Stimulated activated CD4-positive, alpha-beta T cell treated with anti-CD3 and anti-CD28 coated beads, Interleukin-2, amount 100 ng/mL, for 48 hours (primary cell): ENCODE results near the gene C10orf120.
A peak's percentile ranks its signal among the peaks of the same experiment; 100 is the strongest.

Experiments
- DNase-seq, 2 donors: peaks; one replicate each; pipeline ENCODE4 v3.0.0-alpha.2; 2020

C10orf120 gene

GRCh38 chr10:122658356-122659049 is 41.1 kb downstream of the C10orf120 start:
- DNase-seq, result no peak

GRCh38 chr10:122657729-122658128 is 41.9 kb downstream of the C10orf120 start:
- no peak for DNase-seq

DNA sequence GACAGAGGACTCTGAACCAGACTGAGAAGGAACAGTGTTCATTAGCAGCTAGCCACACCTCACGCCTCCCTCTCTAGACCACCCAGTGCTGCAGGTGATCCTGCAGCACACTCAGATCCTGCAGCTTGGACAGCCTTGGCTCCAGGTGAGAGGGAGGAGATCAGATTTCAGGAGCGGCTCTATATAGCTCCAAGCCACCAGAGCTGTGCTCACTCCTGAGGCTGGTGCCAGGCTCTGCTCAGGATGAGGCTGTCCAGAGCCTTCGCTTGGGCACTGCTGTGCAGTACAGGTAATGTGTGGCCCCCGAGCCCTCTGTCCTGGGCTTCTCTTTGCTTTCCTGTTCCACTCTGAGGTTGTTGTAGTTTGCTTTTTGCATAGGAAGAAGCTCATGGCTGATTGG is 42.4 kb downstream of the C10orf120 start:
- no peak for DNase-seq

DNA sequence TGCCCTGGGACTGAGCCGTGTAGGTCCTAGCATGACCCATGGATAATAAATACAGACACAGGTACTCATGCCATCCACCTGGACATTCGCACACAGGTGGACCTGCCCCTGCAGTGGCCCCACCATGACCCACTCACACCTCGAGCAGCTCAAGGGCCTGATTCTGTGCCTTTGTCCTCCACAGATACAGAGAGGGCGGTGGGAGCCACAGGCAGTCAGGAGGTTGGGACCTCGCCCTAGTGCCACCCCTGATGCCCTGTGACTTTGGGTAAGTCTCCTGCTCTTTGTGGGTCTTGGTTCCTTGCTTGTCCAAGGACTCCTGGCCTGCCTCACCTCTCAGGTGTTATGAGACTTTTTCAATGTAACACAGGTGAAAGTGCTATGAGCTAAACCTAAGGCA is 42.9 kb downstream of the C10orf120 start:
- no peak for DNase-seq

- no peak for DNase-seq
Measured at GRCh38 chr10:122656308-122656705, 43.3 kb downstream of the C10orf120 start.

GRCh38 chr10:122655524-122656307 is 43.9 kb downstream of the C10orf120 start:
- no peak for DNase-seq

DNA sequence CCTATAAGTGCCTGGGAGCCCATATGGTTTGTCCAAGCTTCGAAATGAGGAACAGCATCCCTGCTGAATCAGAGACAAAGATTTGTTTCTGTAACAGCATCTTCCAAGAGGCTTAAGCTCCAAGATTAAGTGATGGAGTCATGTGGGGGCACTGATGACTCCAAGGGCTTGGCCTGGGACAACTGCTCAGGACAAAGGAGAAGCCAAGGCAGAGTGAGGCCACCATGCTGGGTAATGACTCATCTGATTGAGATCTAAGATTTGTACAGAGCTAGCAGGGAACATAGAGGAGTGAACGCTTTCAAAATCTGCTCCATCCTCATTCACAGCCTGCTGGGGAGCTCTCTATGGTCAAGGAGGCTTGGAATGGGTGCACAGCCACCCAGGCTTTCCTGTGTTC is 49.3 kb downstream of the C10orf120 start:
- no peak for DNase-seq

GRCh38 chr10:122649903-122650302 is 49.7 kb downstream of the C10orf120 start:
- DNase-seq, result no peak

DNA sequence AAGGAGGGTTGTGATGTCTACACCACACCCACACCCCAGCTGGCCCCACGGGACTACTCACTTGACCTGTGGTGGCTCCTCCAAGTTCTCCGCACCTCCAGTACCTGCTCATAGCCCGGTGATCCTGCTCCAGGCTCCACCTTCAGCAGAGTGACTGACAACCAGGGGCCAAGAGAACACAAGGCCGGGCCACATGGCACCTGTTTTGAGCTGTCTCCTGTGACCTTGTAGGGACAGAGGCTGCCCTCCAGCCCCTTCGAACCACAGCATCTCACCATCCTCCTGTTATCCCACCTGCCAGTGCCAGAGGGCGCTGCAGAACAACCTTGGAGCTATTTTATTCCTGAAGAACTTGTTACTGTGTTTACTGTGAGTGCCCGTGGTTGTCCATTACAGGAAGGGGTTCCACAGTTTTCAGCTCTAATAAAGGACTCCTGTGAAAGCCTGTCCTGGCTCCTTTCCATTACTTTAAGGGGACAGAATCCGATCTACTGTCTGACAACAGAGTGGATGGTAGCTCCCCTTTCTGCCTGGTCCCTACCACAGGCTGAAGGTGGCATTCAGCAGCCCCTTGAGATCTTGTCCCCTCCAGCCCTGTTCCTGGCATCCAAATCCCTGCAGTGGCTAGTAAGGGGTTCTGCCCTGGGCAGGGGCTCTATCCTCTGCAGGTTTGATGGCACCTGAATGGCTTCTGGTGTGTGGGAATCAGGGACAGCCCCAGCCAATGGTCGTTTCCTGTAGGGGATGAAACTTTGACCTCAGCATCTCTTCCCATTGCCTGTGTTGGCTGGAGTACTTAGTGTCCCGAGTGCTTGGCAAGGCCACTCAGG is 50.8 kb downstream of the C10orf120 start:
- DNase-seq, result peak; percentile 29 to 30
